Kidney tubule cell (primary cell): ENCODE results near the gene ZHX3.

Experiments used
- DNase-seq: peaks from one replicate; pipeline ENCODE4 v3.0.0-alpha.2; 2018; ENCODE audit warnings: low spot score

The ZHX3 gene

DNA sequence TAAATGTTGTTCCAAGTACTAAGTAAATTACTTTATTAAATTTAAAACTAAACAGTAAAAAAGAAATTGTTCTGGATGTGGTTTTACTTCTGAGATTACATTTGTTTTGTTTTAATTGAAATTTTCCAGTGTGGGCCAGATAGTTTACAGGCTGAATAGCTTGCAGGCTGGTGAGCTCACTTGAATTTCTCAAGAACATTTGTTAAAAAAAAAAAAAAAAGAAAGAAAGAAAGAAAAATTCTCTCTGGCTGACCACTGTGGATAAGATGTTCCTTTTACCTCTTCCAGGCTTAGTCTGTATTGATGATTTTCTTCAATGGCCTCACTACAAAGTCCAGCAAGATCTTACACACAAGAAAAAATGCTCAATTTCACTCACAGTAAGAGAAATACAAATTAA is 94.8 kb downstream of the ZHX3 start:
- no peak for DNase-seq

DNA sequence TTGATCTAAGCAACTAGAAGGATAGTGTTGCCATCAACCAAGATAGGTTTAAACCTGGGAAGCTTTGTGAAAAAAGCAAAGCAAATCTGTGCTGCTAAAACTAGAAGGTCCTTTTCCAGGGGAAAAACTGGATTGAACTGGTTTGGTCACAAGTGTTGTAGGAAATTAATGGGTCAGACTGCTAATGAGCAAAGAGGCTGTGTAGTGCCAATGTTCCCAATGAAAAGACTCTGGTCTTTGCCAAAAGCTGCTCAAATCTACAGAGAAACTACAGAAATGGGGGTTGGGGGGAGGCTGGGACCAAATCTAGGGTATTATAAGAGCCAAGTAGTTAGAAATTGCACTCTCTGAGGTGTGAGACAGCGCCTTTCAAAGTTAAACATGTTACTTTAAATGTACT is 95.2 kb downstream of the ZHX3 start:
- no peak for DNase-seq

DNA sequence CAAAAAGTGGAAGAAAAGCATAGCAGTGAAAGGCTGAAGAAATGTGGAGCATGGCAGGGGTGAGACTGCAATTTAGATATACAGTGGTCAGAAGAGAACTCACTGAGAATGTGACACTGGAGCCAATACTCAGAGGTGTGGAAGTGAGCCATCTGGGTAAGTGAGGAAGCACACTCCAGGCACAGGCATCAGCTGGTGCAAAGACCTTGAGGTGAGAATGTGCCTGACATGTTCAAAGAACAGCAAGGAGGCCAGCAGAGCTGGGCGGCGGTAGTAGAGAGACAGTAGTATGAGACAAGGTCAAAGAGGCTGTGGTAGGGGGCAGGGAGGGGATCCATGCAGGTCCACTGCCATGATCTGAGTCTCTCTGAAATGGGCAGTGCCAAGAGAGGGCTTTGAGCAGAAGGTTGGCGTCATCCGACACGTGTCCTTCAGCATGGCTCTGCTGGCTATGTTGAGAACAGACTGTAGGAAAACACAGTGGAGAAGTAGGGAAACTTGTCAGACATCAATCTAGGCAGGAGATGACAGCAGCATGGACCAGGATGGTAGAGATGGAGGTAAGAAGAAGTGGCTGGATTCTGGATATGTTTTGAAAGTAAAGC is 95.8 kb downstream of the ZHX3 start:
- no peak for DNase-seq

DNA sequence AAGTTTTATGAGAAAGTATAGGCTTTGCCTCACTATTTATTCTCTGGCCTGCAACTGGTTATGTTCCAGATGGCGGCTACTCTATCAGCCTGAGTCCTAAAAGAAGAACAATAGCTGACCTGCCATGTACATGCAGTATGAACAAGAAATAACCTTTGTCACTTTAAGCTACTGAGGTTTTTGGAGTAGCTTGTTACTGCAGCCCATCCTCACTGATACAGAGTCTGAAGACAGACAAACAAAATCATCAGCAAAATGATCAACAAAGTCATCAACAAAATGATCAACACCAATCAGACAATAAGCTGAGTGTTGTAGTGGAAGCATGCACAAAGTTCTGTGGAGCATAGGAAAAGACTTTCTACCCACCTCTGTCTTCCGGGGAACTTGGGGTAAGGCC is 97.7 kb downstream of the ZHX3 start:
- DNase-seq, result no peak

DNA sequence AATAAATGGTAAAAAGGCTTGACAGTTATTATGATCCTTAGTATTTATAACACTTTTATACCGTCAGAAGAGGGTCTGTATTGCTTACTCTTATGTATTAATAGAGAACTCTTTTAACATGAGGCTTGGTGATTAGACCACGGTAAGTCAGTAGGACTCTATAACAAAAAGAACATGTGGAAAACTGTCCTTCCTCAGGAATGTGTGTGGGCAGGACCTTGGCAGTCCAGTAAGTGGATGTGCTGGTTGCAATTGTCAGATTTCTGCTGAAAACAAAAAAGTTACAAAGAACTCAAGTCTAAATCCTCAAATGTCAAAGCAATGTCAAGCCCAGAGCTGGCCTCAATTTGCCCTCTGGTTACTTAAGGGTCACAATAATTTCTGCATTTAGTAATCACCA is 99.1 kb downstream of the ZHX3 start:
- no peak for DNase-seq

DNA sequence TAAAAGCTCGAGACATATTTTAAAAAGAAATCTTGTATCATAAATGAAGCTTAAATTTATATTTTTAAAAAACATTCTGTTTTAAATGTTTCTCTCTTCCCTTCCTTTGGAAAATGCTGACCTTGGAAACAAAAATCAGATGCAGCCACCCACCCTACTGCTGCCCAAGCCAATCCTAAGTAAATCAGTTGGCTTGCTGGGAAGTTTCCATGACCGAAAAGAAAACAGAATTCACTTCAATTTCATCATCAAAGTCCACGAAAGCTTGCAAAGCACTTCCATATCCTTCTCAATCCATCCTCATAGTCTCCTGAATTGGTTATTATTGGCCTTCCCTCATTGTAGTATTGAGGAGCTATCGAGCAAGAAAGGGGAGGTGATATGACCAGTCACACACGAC is 100.1 kb downstream of the ZHX3 start:
- DNase-seq, result no peak

DNA sequence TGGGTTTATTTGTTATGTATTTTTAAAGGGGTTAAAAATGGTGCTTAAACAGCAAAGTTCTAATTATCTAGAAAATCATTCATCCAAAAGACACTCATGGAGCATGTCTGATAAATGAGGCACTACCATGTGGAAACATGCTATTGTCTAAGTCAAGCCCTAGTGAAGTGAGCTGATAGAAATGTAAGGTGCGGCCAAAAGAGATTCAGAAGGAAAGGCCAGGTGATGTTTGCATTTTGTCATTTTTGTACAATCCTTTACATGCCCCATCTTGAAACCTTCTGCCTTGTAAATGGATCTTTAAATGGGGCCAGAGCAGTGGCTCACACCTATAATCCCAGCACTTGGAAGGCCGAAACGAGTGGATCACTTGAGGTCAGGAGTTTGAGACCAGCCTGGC is 102.9 kb downstream of the ZHX3 start:
- DNase-seq, result no peak

DNA sequence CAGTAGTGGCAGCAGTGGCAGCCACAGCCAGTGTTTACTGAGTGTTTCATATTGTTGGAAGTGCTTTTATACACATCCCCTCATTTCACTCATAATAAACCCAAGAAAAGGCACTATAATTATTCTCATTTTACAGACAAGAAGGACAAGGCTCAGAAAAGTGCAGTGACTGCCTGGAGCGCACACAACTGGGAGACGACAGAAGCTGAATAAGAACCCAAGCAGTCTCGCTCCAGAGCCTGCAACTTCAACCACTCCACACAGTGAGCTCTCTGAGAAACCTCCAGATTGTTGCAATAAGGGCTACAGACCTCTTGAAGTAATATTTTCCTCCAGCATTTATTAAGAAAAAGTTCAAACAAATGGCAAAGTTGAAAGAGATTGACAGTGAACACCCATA is 103.3 kb downstream of the ZHX3 start:
- DNase-seq, result no peak

DNA sequence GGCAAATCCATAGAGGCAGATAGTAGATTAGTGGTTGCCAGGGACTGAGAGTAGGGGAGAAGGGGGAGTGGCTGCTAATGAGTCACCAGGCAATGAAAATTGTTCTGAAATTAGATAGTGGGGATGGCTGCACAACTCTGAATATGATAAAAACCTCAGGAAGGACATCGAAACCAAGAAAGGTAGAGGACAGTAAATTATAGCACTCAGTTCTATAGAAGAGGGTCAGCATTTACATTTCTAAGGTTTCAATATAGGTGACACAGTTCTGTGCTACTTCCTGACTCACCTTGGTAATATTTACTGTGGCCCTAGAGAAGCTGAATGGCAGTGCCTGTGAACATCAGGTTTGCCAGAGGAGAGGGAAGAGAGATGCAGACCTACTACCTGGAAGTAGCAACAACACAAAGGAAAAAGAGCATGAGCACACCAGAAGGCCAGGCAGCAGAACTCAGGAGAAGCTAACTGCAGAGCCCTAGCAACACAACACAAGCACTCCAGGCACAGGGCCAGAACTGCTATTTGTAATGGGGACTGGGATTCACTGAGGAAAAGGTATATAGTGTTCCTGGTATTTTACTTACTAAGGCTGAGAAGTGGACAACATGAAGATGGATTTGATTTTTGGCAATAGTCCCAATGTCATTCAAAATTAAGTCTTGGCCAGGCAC is 104.2 kb downstream of the ZHX3 start:
- DNase-seq, result peak; percentile 41

DNA sequence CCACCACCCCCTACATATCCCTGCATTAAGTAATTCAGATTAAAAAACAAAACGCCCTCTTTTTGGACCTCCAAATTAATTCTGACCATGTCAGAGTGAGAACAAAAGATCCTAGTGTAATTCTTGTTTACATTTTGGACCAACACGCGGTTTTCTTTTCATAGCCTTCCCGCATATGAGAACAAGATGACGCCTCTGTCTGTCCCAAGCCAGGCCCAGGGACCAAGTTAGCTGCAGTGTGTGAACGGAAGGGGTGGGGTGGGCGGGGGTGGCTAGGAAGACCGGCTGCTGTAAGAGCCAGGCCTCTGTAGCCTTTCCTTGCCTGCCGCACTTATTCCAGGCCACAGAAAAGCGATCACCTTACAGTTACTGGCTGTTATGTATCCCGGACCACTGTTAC is 112.2 kb downstream of the ZHX3 start:
- no peak for DNase-seq

DNA sequence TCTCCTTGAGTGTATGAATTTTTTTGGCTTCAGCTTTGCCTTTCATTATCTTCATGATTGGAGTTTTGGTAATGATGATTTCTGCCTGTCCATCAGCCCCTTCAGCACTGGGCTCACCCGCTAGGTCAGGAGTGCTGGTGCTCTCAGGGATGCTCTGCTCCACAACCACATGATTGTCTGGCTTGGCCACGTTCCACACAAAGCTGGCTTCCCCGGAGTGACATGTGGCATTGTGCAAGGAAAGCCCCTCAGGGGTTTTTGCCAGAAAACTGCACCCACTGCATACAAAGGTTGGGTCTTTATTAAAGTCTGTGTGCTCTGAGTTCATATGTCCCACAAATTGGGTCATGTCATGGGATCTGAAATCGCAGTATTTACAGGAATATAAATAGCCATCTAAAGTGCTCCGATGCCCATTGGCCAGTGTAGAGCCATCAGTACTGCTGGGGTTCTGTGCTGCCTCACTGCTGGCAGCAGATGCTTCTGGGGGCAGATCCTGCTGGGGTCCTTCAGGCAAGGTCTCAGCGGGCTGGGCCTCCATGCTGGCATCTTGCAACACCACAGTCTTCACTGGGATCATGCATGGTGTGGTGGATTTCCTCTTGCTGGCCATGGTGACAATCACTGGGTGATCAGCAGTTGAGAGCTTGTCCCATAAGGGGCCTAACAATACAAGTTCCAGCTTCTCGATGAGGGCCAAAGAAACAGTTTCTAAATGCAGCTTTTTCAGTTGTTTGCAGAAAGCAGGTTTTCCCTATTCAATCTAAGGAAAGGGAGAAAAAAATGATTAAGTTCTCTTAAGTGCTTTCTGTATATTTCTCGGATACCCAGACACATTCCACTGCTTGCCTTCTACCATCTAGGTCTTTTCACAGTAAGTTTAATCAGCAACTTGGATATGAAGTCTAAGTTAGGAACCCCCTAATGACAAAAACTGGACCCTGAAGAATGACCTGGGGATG is 112.9 kb downstream of the ZHX3 start:
- DNase-seq, result no peak

DNA sequence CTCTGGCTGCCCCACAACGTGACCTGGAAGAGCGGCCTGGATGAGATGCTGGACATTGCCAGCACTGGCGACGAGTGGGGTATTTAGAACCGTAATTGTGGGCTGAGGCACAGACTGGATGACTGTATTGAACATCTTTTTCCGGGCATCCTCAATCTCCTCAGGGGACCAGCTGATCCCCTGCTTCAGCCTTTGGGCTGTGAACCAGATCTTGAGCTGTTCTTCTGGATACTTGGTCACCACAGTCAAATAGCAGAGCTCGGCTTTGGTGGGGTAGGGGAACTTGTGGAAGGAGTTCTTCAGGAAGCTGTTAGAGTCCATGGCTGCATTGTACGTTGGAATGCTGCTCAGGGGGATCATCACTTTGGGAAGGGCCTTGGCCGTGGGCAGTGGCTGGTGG is 113.9 kb downstream of the ZHX3 start:
- no peak for DNase-seq

DNA sequence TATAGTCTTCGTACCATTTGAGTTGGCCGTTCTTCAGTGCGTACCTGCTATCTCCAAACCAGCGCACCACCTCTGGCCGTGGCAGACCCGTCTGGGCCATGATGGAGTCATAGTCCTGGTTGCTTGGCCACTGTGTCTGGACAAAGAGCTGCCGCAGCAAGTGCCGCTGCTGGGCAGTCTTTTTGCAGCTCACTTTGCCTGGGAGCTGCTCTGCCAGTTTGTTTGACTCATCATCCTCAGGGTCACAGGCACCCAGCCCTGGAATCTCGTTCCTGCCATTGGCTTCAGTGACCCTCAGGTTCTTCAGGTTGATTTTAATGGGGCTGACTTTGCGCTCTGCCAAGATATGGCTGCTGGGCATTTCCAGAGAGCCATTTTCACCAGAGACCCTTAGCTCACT is 115.1 kb downstream of the ZHX3 start:
- no peak for DNase-seq

DNA sequence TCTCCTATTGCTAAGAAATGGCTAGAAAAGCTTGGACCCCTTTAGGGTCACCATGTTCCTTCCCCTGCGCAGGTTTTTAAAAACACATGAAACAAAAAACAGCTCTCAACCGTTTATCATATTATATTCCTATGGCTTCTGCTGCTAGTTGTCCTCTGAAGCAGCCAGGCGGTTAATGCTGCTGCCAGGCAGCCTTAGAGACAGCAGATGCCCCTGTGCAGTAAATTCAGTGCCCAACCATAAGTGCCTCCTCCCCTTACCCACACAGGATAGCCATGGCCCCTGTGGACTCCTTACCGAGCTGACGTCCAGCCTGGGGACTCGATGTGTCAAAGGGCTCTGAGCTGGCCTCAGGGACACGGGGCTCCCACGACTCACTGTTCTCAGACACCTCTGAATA is 115.8 kb downstream of the ZHX3 start:
- DNase-seq, result no peak

DNA sequence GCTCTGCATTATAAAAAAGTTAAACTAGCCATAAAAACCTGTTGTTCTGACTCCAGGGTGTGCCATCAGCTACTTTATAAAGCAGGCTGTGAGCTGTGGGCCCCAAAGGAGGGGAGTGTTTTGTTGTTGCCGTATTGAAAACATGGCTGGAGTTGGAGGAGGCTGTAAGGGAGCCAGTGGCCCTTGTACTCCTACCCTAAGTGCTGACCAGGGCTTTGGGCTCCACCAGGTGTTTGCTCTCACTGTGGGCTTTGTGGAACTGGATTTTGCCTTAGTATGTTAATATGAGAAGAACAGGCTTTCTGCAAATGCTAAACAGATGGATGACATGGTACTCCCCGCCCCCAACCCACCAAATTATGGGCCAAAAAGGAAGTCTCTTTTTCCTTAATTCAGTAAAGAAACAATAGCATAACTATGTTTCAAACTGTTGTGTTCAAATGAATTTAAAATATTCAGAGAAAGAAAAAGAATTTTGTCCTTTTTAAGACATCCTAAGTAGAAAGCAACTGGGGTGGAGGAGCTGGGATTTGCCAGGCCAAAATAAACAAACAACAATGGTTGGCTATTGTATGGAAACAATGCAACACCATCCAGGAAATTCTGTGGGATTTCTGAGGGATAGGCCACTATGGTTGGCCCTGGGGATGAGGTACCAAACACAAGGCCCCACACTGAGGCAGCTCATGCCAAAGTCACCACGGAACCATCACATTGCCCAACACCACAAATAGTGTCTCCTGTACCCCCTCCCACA is 116.9 kb downstream of the ZHX3 start:
- no peak for DNase-seq

DNA sequence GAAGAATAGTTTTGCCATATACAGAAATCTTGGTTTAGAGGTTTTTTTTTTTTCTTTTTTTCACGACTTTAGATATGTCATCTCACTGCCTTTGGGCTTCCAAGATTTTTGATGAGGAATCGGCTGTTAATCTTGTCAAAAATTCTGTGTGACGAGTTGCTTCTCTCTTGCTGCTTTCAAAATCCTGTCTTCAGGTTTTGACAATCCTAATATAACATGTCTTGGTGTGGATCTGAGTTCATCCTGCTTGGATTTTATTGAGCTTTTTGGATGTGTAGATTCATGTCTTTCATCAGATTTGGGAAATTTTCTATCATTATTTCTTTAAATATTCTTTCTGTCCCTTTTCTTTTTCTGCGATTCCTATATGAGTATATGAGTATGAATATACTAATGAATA is 119.1 kb downstream of the ZHX3 start:
- no peak for DNase-seq

DNA sequence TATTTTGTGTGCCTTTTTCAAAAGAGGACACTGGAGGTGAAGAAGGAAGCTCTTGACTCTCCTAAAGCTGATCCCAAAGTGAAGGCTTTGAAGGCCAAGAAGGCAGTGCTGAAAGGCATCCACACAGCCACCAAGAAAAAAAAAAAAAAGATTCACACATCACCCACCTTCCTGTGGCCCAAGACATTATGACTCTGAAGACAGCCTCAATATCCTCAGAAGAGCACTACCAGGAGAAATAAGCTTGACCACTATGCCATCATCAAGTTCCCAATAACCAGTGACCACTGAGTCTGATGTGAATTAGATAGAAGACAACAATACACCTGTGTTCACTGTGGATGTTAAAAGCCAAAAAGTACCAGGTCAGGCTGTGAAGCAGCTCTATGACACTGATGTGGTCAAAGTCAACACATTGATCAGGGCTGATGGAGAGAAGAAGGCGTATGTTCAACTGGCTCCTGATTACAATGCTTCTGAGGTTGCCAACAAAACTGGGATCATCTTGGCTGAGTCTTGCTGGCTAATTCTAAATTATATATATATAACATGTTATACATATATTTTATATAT is 120.8 kb downstream of the ZHX3 start:
- no peak for DNase-seq

DNA sequence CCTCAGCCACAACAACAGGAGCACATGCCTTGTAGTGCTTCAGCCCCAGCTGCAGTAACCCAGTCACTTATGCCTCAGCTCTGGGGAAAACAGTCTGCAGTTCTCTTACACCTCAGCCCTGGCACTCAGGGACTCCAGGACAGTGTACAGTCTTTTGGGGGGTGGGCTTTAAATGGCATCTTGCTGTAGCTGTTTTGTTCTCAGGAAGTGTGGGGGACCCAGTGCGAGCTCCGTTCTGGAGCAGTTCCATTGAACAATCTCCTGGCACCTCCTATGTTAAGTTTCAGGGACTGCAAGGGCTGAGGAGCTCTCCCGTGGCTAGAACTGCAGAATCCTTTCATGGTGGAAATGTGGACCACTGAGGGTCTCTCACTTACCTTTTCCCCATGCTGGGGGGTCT is 125.0 kb downstream of the ZHX3 start:
- DNase-seq, result no peak

DNA sequence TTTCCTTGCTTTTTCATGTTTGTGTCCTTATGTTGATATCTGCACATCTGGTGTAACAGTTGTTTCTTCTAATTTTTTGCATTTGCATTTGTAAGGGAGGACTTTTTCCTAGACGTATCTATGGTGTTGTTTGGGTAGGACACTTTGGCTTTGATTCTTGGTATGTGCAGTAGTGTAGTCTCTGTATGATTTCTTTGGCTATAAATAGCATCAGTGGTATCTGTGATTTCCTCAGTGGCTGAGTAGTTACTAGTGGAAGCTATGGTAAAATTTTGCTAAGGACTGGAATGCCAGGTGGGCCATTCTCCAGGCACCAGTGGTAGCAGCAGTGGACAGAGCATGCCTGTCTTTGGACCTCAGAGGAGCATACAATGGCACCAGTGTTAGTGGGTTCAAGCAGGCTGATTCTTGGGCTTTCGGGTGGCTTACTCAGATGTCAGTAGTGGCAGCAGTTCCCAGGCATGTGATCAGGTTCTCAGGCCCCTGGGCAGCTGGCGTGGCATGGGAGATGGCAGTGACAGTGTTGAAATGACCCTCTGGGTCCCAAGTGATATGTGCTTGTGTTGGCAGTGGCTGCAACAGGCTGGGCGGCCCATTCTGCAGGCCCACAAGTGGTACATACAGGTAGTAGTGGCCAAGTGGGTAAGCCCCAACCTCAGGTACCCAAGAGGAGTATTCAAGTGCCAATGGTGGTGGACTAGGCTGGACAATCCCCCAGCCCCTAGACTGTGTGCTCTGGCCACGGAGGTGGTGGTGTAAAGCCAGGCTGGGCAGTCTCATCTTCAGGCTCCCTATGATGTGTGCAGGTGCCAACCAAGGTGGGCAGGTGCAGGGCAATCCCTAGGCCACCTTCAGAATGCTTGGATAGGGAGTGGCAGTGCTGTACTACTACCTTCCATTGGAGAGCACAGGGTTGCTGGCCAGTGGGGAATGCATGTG is 125.7 kb downstream of the ZHX3 start:
- DNase-seq, result no peak

DNA sequence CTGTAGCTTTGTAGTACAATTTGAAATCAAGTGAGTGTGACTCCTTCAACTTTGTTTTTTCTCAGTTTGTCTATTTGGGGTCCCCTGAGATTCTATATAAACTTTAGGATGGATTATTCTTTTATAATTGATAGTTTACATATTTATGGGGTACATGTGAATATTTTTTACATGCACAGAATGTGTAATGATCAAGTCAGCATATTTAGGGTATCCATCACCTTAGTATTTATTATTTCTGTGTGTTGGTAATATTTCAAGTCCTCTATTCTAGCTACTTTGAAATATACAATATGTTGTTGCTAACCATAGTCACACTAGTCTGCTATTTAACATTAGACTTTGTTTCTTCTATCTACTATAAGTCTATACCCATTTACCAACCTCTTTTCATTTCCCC is 129.9 kb downstream of the ZHX3 start:
- no peak for DNase-seq
